ENCODE data around the gene C4orf54.

Gene C4orf54

GRCh38 chr4:99622341-99622740, 35.3 kb downstream of the C4orf54 start:
- TF ChIP-seq GATA2 (IDR thresholded peaks at IDR 0.05; ENCODE audit: low read depth, low read length) (no peak), GATA3 (IDR thresholded peaks at IDR 0.05; ENCODE audit: low read depth, low read length) (no peak)

GRCh38 chr4:99617374-99617773, 40.3 kb downstream of the C4orf54 start:
- no peak for TF ChIP-seq GATA2 (IDR thresholded peaks at IDR 0.05; ENCODE audit: low read depth, low read length)
- no peak for TF ChIP-seq GATA3 (IDR thresholded peaks at IDR 0.05; ENCODE audit: low read depth, low read length)

- TF ChIP-seq GATA2 (IDR thresholded peaks at IDR 0.05; ENCODE audit: low read depth, low read length) (peak; percentile 32; the same call in 1 of the 2 replicates), GATA3 (IDR thresholded peaks at IDR 0.05; ENCODE audit: low read depth, low read length) (no peak)
These were observed 42.3 kb downstream of the C4orf54 start for GRCh38 chr4:99615170-99615820.

GRCh38 chr4:99614491-99614890, 43.1 kb downstream of the C4orf54 start:
- TF ChIP-seq GATA2 (IDR thresholded peaks at IDR 0.05; ENCODE audit: low read depth, low read length) (no peak), GATA3 (IDR thresholded peaks at IDR 0.05; ENCODE audit: low read depth, low read length) (no peak)

DNA sequence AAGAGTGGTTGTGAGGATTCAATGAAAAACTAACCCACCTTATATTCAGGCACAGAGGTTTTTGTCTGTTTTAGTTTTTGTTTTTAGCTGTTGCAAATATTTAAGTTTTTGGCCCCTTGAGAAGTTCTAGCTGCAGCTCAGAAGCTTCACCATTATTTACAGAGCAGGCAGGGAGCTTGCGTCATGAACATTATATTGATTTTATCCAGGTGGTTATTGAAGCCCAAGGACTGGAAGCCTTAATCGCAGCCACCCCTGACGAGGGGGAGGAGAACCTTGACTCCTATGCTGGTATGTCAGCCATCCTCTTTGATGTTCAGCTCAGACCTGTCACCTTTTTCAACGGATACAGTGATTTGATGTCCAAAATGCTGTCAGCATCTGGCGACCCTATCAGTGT, 44.9 kb downstream of the C4orf54 start:
- TF ChIP-seq GATA2 (IDR thresholded peaks at IDR 0.05; ENCODE audit: low read depth, low read length) (no peak), GATA3 (IDR thresholded peaks at IDR 0.05; ENCODE audit: low read depth, low read length) (no peak)

GRCh38 chr4:99612281-99612680, 45.3 kb downstream of the C4orf54 start:
- TF ChIP-seq GATA2 (IDR thresholded peaks at IDR 0.05; ENCODE audit: low read depth, low read length) (no peak), GATA3 (IDR thresholded peaks at IDR 0.05; ENCODE audit: low read depth, low read length) (no peak)

GRCh38 chr4:99610605-99611175, 46.9 kb downstream of the C4orf54 start:
- TF ChIP-seq GATA2 (IDR thresholded peaks at IDR 0.05; ENCODE audit: low read depth, low read length) (no peak), GATA3 (IDR thresholded peaks at IDR 0.05; ENCODE audit: low read depth, low read length) (no peak)

DNA sequence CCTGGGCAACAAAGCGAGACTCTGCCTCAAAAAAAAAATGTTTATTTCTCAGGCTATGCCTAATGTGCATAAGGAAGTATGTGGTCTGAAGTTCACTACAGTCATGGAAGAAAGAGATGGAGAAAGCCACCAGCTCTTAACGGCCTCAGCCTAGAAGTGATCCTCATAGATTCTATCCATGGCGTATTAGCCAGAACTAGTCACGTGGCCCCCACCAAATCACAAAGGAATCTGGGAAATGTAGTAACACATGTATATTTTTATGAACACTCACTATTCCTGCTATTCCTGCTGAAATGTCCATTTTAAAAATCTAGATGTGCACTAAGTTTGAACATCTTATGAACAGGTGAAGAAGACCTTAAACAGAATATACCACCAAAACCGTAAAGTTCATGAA, 49.2 kb downstream of the C4orf54 start:
- TF ChIP-seq GATA3 (IDR thresholded peaks at IDR 0.05; ENCODE audit: low read depth, low read length): no peak
- no peak for TF ChIP-seq GATA2 (IDR thresholded peaks at IDR 0.05; ENCODE audit: low read depth, low read length)

Measured in SH-SY5Y (cell line).